ENCODE results near the gene MESD. TPM values are rescaled to one million over a fixed set of nuclear protein-coding genes. Genes with fewer than 3 reads are reported as not detected.

Gene MESD
- total and polyA plus RNA-seq, 2 of the 4 experiments (the other 2 are of a cell fraction) = 10.0 to 14.0 TPM

- H3K4me3 ChIP-seq (ENCODE audit: insufficient read depth, low read depth, low read length) = no peak overlapping the region
- H2BK5ac ChIP-seq (ENCODE audit: low read depth, low read length, poor library complexity, severe bottlenecking) = no peak overlapping the region
- intact Hi-C loops (cut with micrococcal nuclease) = no loop called here
- peaks cover 25% of the 10 kb centered on the region; the same call in 1 of the 2 replicates for H4K20me1 ChIP-seq (ENCODE audit: insufficient read depth, low read length)
- H4K5ac ChIP-seq (ENCODE audit: low read depth, low read length) = no peak overlapping the region
- CTCF ChIA-PET = interaction anchor here (0.5 to 2.0 kb wide), 2 partner anchors 17 to 1512 kb away, joined by 3 to 6 read pairs; no protein-coding TSS in a partner anchor
- TF ChIP-seq CTCF (conservative IDR thresholded peaks at IDR 0.05; ENCODE audit: low read depth, low read length) (no peak), USF2 (IDR thresholded peaks at IDR 0.05; ENCODE audit: low read depth, low read length) (no peak), MAZ (IDR thresholded peaks at IDR 0.05; ENCODE audit: borderline replicate concordance, low read depth, low read length) (no peak), RAD21 (IDR thresholded peaks at IDR 0.05; ENCODE audit: low read length) (no peak), CHD1 (IDR thresholded peaks at IDR 0.05; ENCODE audit: low read depth, low read length) (no peak), RCOR1 (IDR thresholded peaks at IDR 0.05; ENCODE audit: insufficient replicate concordance, low read length) (no peak), MAFK (IDR thresholded peaks at IDR 0.05; ENCODE audit: low read depth, low read length) (no peak), POLR2A (IDR thresholded peaks at IDR 0.05; ENCODE audit: low read depth, low read length) (no peak), CEBPB (IDR thresholded peaks at IDR 0.05; ENCODE audit: low read depth, low read length) (no peak)
- no peak overlapping the region for H4K8ac ChIP-seq (ENCODE audit: low read depth in 2 of 2, low read length in 2 of 2)
- H3K56ac ChIP-seq (ENCODE audit: extremely low read depth, insufficient read depth, low read length) = no peak overlapping the region
- H2BK120ac ChIP-seq (ENCODE audit: low read depth, low read length) = no peak overlapping the region
- no peak overlapping the region for H3K23ac ChIP-seq (ENCODE audit: low read depth, low read length)
- BruUV-seq (replicated peaks) = no TSS peak
- no peak for ATAC-seq (ENCODE audit: low read depth)
- POLR2A ChIA-PET (ENCODE audit: unreplicated experiment) = no interaction called here
- H3K4me1 ChIP-seq (ENCODE audit: control insufficient read depth, insufficient read depth, low read length) = peaks cover 6% of the 10 kb centered on the region
- no peaks in the 10 kb centered on the region for H3K9me3 ChIP-seq (ENCODE audit: control insufficient read depth, insufficient read depth, low read length)
- no peak overlapping the region for H3K27ac ChIP-seq (ENCODE audit: insufficient read depth, low read length)
- peaks cover 25 to 75% of the 10 kb centered on the region in 2 experiments for H3K79me1 ChIP-seq (ENCODE audit: low read depth in 1 of 2, low read length in 2 of 2)
- no peak overlapping the region for H3K14ac ChIP-seq (replicated peaks; ENCODE audit: low read depth, low read length)
- no peak for DNase-seq
- H3K27me3 ChIP-seq (ENCODE audit: control insufficient read depth, insufficient read depth, low read length) = no peaks in the 10 kb centered on the region
- H2BK15ac ChIP-seq (ENCODE audit: low read depth, low read length) = no peak overlapping the region
- dilution Hi-C loops (cut with HindIII; ENCODE audit: low sequenced_read_pairs, unreplicated experiment) = no loop called here
- no peak overlapping the region for H4K91ac ChIP-seq (ENCODE audit: insufficient read depth, low read depth, low read length)
- H2BK20ac ChIP-seq (ENCODE audit: low read depth, low read length) = no peak overlapping the region
- peaks cover 19% of the 10 kb centered on the region for H3K9me1 ChIP-seq (ENCODE audit: insufficient read depth, low read length)
- H2AFZ ChIP-seq (replicated peaks; ENCODE audit: low read length, poor library complexity) = no peak overlapping the region
- H3K4me2 ChIP-seq (ENCODE audit: low read depth, low read length) = no peak overlapping the region
- in situ Hi-C loops (cut with MboI; ENCODE audit: low sequenced_read_pairs) = no loop called here
- no peak overlapping the region for H3K4ac ChIP-seq (ENCODE audit: low read depth, low read length)
- WGBS, 2 experiments (ENCODE audit: extremely low coverage in 2 of 2, insufficient read length in 1 of 2) = no CpG with 5 or more reads among the region's 1 CpG
- no peak overlapping the region for H3K9ac ChIP-seq (ENCODE audit: low read depth, low read length)
- no peak overlapping the region for H2AK5ac ChIP-seq (ENCODE audit: low read depth, low read length)
- H3K36me3 ChIP-seq (ENCODE audit: control insufficient read depth, insufficient read depth, low read length) = peaks cover 3% of the 10 kb centered on the region
- H2AK9ac ChIP-seq (replicated peaks; ENCODE audit: low read depth, low read length, poor library complexity) = no peak overlapping the region
- H3K18ac ChIP-seq (ENCODE audit: low read depth, low read length) = no peak overlapping the region
Measured at GRCh38 chr15:80986487-80986886, 3.1 kb downstream of the MESD start.

Data from IMR-90 (cell line).